ENCODE data around the gene RNF224. TPM values are rescaled to one million over a fixed set of nuclear protein-coding genes. Genes with fewer than 3 reads are reported as not detected.

Gene RNF224
- total and polyA plus RNA-seq, 2 of the 13 experiments (the other 11 are each of a cell fraction or from before 2014, with no cell fraction given) = 0.09 TPM; not detected in 1

DNA sequence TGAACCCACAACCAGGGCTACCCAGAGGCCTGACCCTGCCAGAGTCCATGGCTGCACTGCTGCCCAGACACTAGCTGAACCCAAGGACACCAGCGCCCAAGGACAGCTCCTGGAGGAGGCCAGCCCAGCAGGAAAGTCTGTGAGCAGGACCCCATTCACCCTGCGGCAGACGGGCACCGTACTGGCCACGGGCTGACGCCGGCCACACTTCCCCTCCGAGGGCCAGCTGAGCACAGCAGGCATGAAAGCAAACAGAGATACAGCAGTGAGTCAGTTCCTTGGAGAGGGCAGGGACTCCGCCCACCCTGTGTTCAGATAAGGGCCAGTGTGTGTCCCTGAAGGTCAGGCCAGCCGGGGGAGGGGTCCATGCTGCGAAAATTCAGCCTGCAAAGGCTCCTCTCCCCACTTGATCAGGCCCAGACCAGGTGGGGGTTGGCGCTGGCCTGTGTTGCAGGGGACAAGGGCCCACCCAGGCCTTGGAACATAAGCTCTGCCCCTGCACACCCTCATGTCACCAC lies 8.5 kb upstream of the RNF224 start (continued):
- TF ChIP-seq, protein P1, sequence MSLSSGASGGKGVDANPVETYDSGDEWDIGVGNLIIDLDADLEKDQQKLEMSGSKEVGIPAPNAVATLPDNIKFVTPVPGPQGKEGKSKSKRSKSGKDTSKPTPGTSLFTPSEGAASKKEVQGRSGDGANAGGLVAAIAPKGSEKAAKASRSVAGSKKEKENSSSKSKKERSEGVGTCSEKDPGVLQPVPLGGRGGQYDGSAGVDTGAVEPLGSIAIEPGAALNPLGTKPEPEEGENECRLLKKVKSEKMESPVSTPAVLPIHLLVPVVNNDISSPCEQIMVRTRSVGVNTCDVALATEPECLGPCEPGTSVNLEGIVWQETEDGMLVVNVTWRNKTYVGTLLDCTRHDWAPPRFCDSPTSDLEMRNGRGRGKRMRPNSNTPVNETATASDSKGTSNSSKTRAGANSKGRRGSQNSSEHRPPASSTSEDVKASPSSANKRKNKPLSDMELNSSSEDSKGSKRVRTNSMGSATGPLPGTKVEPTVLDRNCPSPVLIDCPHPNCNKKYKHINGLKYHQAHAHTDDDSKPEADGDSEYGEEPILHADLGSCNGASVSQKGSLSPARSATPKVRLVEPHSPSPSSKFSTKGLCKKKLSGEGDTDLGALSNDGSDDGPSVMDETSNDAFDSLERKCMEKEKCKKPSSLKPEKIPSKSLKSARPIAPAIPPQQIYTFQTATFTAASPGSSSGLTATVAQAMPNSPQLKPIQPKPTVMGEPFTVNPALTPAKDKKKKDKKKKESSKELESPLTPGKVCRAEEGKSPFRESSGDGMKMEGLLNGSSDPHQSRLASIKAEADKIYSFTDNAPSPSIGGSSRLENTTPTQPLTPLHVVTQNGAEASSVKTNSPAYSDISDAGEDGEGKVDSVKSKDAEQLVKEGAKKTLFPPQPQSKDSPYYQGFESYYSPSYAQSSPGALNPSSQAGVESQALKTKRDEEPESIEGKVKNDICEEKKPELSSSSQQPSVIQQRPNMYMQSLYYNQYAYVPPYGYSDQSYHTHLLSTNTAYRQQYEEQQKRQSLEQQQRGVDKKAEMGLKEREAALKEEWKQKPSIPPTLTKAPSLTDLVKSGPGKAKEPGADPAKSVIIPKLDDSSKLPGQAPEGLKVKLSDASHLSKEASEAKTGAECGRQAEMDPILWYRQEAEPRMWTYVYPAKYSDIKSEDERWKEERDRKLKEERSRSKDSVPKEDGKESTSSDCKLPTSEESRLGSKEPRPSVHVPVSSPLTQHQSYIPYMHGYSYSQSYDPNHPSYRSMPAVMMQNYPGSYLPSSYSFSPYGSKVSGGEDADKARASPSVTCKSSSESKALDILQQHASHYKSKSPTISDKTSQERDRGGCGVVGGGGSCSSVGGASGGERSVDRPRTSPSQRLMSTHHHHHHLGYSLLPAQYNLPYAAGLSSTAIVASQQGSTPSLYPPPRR (CRISPR knock-in tag; IDR thresholded peaks at IDR 0.05; ENCODE audit: borderline replicate concordance) = peak; percentile 63; the same call in 1 of the 2 replicates
- TF ChIP-seq NR3C1 (CRISPR knock-in tag; IDR thresholded peaks at IDR 0.05) (no peak), YEATS2 (CRISPR knock-in tag; IDR thresholded peaks at IDR 0.05; ENCODE audit: borderline replicate concordance) (no peak), FOSL1 (CRISPR knock-in tag; IDR thresholded peaks at IDR 0.05; ENCODE audit: borderline replicate concordance) (peak; percentile 86), NR2F6 (IDR thresholded peaks at IDR 0.05) (peak; percentile 76), NR2F6 (CRISPR knock-in tag; IDR thresholded peaks at IDR 0.05) (peak; percentile 85), RARG (CRISPR knock-in tag; IDR thresholded peaks at IDR 0.05; ENCODE audit: low read depth) (no peak), ZNF782 (CRISPR knock-in tag; IDR thresholded peaks at IDR 0.05; ENCODE audit: borderline replicate concordance) (no peak), ZFP36 (IDR thresholded peaks at IDR 0.05; ENCODE audit: borderline replicate concordance, low read depth, low read length, partially characterized antibody) (no peak), REL (CRISPR knock-in tag; conservative IDR thresholded peaks at IDR 0.05) (0 out of 2 replicates have a peak, but pooled peaks have one; percentile 19), ZNF644 (CRISPR knock-in tag; IDR thresholded peaks at IDR 0.05; ENCODE audit: low read depth) (no peak), SIN3A (IDR thresholded peaks at IDR 0.05; ENCODE audit: borderline replicate concordance, low read depth, low read length) (no peak; the same call in 1 of the 2 replicates), ZNF614 (CRISPR knock-in tag; IDR thresholded peaks at IDR 0.05; ENCODE audit: borderline replicate concordance) (no peak), MYC (CRISPR knock-in tag; IDR thresholded peaks at IDR 0.05; ENCODE audit: borderline replicate concordance) (peak; percentile 68; the same call in 1 of the 2 replicates), KLF13 (CRISPR knock-in tag; IDR thresholded peaks at IDR 0.05) (no peak), ZNF75D (CRISPR knock-in tag; IDR thresholded peaks at IDR 0.05; ENCODE audit: borderline replicate concordance) (no peak), NAIF1 (CRISPR knock-in tag; IDR thresholded peaks at IDR 0.05; ENCODE audit: borderline replicate concordance) (no peak)
- TF ChIP-seq, protein P2, sequence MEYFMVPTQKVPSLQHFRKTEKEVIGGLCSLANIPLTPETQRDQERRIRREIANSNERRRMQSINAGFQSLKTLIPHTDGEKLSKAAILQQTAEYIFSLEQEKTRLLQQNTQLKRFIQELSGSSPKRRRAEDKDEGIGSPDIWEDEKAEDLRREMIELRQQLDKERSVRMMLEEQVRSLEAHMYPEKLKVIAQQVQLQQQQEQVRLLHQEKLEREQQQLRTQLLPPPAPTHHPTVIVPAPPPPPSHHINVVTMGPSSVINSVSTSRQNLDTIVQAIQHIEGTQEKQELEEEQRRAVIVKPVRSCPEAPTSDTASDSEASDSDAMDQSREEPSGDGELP (IDR thresholded peaks at IDR 0.05; ENCODE audit: borderline replicate concordance, low read depth) = peak; percentile 98
- TF ChIP-seq, protein P3, sequence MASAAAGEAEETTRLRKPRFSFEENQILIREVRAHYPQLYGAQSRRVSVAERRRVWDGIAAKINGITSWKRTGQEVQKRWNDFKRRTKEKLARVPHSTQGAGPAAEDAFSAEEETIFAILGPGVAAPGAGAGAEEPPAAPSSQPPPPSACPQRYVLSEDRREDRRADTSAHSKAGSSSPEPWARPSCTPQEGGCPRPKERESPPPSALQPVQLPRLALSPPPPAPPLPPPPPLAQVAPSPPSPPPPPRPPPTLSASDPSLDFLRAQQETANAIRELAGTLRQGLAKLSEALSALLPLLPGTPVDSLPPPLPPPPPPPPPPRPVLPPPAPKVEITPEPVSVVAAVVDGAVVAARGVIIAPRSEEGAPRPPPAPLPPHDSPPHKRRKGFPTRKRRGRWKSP (CRISPR knock-in tag; IDR thresholded peaks at IDR 0.05) = peak; percentile 58; the same call in 1 of the 2 replicates
- TF ChIP-seq, protein P4, sequence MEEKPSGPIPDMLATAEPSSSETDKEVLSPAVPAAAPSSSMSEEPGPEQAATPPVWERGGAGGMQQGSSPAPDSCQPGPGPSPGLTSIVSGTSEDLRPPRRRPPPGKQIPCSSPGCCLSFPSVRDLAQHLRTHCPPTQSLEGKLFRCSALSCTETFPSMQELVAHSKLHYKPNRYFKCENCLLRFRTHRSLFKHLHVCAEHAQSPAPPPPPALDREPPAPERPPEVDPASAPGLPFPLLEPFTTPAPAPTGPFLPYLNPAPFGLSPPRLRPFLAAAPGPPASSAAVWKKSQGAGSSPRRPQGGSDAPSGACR (CRISPR knock-in tag; IDR thresholded peaks at IDR 0.05) = no peak
- TF ChIP-seq, protein P5, sequence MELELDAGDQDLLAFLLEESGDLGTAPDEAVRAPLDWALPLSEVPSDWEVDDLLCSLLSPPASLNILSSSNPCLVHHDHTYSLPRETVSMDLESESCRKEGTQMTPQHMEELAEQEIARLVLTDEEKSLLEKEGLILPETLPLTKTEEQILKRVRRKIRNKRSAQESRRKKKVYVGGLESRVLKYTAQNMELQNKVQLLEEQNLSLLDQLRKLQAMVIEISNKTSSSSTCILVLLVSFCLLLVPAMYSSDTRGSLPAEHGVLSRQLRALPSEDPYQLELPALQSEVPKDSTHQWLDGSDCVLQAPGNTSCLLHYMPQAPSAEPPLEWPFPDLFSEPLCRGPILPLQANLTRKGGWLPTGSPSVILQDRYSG (CRISPR knock-in tag; IDR thresholded peaks at IDR 0.05) = no peak
- TF ChIP-seq, protein P6, sequence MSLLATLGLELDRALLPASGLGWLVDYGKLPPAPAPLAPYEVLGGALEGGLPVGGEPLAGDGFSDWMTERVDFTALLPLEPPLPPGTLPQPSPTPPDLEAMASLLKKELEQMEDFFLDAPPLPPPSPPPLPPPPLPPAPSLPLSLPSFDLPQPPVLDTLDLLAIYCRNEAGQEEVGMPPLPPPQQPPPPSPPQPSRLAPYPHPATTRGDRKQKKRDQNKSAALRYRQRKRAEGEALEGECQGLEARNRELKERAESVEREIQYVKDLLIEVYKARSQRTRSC (CRISPR knock-in tag; IDR thresholded peaks at IDR 0.05; ENCODE audit: low read depth) = no peak
